Measurements from ENCODE around the gene CRB3.
A peak's percentile ranks its signal among the peaks of the same experiment; 100 is the strongest.

DNA sequence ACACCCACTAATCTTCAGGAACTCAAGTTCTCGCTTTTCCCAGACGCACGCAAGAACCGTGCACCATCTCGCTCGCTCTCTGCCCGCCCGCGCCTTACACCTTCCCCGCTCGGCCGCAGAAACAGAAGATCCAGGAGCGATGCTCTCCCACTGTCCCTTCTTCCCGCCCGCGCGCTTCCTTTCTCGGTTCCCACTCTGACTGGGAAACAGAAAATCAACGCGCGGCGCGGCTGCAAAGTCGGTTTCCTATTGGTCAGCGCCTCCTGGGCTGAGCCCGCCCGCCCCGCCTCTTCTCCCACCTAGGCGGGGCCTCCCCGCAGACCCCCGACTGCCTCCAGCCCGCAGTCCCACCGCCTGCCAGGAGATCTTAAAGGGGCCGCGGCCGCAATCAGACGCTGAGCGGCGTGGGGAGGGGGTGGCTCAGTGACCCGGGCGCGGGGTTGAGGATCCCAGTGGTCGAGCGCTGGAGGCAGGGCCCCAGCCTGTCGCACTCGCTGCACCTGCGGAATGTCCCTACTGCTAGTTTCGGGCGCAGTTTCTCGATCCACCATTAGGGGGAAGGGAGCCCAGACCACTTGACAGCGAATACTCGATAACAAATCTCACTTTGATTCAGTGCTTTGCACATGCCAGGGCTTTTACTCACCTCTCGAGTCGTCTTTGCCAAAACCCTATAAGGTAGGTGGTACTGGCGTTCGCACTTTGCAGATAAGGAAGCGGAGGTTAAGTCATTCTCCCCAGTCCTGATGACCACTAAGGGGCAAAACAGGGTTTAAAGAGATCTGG is 3.8 kb upstream of the CRB3 start:
- TF ChIP-seq, protein P1, sequence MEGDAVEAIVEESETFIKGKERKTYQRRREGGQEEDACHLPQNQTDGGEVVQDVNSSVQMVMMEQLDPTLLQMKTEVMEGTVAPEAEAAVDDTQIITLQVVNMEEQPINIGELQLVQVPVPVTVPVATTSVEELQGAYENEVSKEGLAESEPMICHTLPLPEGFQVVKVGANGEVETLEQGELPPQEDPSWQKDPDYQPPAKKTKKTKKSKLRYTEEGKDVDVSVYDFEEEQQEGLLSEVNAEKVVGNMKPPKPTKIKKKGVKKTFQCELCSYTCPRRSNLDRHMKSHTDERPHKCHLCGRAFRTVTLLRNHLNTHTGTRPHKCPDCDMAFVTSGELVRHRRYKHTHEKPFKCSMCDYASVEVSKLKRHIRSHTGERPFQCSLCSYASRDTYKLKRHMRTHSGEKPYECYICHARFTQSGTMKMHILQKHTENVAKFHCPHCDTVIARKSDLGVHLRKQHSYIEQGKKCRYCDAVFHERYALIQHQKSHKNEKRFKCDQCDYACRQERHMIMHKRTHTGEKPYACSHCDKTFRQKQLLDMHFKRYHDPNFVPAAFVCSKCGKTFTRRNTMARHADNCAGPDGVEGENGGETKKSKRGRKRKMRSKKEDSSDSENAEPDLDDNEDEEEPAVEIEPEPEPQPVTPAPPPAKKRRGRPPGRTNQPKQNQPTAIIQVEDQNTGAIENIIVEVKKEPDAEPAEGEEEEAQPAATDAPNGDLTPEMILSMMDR (IDR thresholded peaks at IDR 0.05) = peak in 1 of 3 donors; percentile 17
- no peak for TF ChIP-seq POLR2A (IDR thresholded peaks at IDR 0.05)

Measured in lower leg skin (tissue), 3 donors.